Fibroblast of skin of abdomen (primary cell): ENCODE measurements around the gene SLC9A1.

Source experiments
- DNase-seq: peaks from one replicate; pipeline ENCODE4 v3.0.0-alpha.2; 2013

SLC9A1 gene

DNA sequence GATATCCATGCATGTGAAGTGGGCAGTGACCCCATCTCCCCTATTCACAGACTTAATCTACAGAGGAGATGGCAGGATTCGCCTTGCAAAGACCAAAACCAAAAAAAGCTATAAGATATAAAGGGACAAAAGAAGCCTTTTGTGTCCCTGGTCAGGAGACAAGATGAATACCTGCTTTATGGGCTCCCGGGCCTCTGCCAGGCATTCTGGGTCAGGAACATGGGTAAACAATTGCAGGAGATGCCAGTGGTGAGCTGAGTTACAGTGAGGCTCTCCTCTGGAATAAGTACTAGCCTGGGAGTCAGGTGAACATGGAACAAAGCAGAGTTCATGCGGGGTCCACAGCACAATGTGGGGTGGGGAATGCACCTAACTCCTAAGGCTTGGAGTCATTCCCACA, 4.7 kb downstream of the SLC9A1 start:
- no peak for DNase-seq

DNA sequence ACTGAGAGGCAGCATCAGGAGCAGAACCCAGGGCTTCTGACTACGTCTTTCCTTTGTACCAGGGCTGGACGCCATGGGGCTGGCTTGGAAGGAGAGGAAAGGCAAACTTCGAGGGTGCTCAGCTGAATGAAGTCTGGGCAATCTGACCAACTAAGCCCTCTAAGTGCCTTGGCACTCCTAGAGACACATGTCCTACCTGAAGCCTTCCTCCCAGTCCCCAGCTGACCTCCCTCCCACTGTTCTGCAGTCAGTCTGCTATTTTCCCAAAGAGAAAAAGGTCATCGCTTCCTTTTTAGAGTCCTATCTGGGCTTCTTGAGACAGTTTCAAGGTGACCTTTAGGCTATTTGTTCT, 5.2 kb downstream of the SLC9A1 start:
- no peak for DNase-seq

DNA sequence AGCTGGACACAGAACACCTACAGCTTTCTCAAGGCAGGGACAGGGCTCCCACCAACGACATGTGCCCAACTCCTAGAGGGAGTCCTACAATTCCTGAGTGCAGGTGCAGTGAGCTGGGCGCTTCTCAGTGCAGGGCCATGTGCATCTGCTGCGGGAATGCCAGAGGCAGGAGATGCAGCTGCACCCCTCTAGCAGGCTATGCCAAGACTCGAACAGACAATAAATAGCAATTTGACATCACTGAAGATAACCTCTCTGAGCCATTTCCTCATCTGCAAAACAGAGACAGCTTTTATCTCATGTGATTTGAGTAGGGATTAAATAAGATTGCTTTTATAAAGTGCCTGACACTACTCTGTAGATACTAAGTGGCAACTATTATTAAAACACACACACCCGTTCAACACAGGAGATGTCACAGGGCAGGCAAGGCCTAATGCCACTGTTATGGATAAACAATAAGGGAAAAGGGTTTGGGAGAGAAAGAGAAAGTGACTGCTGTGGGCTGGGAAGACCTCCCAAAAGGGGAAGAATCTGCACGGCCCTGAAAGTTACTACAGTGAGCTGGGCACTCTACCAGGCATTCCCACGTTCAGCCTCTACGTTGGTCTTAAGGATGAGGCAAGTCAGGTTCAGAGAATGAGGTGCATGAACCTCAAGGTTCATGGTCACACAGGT, 5.7 kb downstream of the SLC9A1 start:
- no peak for DNase-seq

DNA sequence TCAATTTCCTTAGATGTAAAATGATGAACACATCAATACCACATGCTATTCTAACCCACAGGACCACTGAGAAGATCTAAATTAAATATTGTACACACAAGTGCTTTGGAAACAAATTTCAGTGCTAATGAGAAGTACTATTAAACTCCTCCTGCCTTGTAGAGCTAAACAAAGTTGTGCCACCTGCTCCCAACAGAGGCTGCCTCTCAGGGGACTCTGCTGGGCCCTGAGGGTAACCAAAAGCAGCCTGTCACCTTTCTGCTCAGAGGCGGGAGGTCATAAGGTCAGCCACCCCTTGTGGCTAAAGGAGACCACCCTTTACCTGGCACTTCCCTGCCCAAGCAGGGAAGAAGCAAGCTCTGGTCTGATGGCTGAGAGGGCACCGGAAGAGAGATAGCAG, 6.3 kb downstream of the SLC9A1 start:
- no peak for DNase-seq

DNA sequence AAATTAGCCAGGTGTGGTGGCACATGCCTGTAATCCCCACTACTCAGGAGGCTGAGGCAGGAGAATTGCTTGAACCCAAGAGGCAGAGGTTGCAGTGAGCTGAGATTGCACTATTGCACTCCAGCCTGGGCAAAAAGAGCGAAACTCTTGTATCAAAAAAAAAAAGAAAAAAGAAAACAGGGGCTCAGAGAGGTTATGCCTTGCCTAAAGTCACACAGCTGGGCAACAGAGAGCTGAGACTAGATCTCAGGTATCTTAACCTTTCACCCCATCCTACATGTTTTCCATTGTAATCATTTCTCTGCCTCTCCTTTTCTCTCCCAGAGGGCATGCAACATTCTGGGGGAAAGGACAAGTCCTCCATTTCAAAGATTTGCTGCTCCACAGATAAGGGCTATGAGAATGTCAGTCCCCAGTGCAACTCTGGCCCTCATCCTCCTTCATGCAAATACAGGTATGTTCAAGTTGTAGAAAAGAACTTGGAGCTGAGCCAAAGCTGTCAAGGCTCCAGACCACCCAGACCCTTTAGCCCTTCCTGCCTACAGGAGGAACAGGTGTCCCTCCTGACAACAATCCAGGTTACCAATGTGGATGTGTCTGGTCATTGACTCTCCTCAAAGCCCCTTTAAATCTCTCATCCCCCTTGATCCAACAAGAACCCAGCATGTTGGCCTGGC, 6.9 kb downstream of the SLC9A1 start:
- DNase-seq = no peak

DNA sequence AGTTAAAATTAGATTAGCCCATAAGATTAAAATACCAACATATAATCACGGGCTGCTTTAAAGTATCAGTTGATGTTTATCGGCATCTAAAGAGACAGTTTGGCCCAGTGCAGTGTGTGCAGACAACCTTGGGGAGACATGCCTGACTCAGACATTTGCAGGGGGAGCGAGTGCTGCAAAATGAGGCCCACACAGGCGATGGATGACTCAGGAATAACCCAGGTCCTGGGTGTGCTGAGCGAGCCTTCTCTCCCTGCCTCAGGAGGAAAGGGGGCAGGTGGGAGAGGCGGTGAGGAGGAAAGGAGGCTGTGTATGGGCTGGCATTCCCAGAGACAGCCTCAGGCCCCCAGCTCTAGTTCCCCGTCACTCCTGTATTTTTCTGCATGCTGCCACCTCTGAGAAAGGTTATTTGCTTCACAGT, 9.0 kb downstream of the SLC9A1 start:
- DNase-seq = peak; percentile 88

DNA sequence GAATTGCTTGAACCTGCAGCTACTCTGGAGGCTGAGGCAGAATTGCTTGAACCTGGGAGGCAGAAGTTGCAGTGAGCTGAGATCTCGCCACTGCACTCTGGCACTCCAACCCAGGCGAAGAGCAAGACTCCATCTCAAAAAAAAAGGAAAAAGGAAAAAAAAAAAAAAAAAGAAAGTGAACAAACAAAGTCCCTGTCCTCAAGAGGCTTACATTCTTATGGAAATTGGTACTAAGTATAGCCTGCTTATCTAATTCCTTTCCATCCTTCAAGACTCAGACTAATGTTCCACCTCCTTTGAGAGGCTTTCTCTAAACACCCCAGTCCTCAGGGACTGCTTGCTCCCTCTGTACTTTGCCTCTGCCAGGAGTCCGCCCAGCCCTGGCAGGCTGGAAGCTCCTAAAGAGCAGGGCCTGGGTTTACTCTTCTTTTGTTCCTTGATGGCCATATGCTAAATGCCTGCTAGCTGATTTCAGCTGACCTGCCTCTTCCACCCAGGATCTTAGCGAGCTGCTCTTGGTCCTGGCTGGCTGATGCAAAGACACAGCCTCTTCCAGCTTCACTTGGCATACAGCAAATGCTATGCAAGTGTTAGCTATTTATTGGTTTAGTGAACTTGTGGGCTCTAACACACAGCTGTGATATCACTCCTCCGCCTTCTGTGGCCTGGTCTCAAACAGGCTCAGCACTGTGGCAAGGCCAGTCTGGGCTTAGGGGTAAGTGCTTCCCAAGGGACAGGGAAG, 9.8 kb downstream of the SLC9A1 start:
- peak; percentile 72 for DNase-seq

DNA sequence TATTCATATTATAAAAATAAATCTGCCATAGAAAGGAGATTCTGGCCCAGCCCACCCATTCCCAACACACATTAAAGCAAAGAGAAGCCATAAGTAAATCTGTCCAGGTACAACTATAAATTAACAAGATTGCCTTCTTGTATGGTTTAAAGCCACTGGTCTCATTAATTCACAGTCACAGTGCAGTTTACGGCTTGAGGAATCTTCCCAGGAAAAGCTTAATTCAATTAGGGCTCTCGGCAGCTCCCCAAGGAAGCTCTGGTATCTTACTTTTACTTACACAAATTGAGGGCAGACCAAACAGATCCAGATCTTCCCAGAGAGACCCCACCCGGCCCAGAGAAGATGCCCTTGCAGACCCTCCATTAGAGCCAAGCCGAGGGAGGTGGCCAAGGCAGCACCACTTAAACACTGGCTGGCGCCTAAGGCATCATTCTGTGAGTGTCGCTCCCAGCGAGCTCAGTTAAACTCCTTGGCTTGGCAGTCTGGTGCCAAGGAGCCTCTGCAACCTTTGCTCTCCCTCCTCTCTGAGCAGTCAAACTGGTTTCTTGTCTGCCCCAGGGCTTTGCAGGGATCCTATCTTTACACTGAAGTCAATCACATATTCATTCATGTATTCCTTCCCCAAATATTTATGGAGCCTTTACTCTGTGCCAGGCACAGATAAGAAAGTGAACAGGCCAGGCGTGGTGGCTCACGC, 10.7 kb downstream of the SLC9A1 start:
- no peak for DNase-seq

DNA sequence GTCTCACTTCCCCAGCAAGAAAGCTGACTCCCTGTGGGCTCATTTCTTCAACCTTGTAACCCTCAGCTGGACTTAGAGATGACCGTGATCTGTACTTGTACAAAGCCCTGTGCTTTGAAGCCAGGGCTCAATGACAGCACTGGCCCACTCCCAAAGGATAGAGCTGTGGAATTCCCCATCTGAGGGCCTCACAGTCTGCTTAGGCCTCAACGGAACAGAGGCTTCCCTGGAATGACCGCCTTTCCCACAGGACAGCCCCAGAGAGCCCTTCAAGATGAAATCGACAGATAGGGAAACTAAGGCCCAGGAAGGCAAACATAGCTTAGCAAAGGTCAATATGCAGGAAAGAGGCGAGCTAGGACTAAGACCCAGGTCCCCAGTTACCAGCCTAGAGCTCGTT, 11.5 kb downstream of the SLC9A1 start:
- no peak for DNase-seq

DNA sequence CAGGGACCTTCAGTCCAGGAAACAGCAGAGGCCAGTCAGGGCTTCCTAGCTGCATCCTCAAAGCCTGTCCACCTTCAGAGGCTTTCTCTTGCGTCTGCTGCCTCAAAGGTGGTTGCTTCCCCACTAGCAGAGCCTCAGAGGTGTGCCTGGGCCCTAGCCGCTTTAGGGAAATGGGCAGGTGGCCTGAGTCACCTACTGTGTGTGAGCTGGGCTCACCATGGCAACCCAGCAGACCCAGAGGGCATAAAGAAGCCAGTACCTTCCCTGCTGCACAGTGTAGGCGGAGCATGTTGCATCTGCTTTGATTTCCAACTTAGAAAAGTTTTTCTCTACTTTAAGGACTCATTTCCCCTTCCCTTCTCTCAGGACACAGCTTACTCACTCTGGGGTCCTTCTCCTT, 12.5 kb downstream of the SLC9A1 start:
- DNase-seq = no peak

DNA sequence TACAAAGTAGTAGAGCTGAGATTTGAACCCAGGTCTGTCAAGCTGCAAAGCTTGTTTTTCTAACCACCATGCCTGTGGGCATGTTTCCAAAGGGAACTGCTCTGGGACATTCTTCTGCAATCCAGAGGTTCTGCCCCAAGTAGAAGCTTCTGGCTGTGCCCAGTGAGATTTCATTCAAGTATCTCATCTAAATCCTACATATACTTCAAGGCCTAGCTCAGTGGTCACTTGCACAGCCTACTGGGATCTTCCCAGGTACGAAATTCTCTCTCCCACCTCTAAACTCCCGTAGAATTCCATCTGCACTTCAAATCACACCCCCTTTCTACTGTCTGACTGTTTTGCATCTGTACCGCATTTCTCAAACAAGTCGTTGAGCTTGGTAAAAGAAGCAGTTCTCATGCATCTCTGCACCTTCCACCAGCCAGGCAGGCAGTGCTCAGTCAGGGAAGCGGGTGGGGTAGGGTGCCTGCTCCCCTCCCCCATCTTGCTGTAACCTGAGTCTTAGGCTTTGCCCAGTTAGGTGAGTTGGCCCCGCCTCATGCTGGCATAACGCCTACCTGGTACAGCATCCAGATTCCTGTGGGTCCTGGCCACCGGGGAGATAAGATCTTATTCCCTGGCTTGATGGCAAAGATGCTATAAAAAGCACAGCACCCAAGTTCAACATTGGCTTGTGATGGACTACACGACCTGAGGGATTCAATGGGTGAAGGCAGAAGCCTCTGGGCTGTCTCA, 13.5 kb downstream of the SLC9A1 start:
- no peak for DNase-seq

DNA sequence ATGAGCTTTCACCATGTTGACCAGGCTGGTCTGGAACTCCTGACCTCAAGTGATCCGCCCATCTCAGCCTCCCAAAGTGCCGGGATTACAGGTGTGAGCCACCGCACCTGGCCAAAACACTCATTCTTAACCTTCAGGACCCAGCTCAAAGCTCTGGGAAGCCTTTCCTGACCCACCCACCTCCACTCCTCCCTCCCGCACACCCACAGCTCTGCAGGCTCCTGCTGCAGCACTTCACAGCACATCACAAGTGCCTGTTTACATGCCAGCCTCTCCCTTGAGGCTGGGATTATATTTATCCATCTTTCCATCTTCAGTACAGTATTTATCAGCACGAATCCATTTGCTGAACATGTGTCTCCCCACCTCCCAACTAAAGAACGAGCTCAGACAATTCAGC, 14.9 kb downstream of the SLC9A1 start:
- DNase-seq = no peak

DNA sequence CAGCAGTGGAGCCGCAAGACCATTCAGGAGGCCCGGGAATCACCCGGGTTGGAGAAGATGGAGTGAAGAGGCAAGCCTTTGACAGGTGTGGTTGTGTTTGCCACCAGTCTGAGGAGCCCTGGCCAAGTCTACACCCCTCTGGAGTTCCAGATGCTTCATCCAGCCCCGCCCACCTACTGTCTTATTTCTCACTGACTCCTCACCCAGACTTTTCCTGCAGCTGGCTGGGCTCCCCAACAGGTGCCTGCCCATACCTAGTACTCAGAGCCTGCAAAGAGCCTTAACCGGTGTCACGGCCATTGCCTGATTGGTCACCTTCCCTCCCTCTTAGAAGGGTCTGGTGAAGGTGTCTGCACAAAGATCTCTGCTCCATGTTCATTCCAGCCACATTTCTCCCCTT, 16.0 kb downstream of the SLC9A1 start:
- no peak for DNase-seq

DNA sequence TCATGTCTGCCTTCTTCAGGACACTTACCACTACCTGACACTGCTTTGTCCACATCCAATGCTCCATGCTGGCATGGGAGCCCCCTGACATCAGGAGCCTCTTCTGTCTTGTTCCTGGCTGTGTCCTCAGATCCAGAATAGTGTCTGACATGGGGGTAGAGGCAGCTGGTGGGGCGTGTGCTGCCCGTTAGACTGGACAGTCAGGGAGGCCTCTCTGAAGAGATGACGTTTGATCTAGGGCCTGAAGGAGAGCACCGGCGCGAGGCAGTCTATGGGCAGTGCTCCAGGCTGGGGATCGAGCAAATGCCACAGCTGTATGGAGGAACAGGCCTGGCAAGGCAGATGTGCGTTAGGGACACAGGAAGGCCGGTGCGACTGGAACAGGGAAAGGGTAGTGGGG, 16.6 kb downstream of the SLC9A1 start:
- DNase-seq = no peak

DNA sequence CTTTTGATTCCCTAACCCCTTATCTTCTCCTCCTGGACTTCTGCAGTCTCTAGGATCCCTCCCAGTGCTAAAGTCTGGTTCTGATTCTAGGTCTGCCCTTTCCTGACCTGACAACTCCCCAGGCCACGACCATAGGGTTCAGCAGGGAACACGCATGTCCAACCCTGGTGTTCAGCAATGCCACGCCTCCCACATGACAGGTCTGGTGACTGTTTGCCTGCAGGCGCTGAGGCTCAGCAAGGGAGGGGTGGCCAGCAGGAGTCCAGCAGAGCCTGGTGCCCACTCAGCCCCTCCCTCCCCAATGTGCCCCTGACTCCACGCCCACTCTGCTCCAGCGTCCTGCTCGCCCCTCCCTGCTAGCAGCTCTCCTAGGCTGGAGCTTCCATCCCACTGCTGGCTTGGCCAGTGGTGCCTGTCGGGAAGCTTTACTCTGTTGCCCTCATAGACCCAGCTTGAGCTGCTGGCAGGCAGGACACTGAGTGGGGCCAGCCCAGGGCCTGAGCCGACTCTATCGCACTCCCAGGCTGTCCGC, 17.3 kb downstream of the SLC9A1 start:
- no peak for DNase-seq

DNA sequence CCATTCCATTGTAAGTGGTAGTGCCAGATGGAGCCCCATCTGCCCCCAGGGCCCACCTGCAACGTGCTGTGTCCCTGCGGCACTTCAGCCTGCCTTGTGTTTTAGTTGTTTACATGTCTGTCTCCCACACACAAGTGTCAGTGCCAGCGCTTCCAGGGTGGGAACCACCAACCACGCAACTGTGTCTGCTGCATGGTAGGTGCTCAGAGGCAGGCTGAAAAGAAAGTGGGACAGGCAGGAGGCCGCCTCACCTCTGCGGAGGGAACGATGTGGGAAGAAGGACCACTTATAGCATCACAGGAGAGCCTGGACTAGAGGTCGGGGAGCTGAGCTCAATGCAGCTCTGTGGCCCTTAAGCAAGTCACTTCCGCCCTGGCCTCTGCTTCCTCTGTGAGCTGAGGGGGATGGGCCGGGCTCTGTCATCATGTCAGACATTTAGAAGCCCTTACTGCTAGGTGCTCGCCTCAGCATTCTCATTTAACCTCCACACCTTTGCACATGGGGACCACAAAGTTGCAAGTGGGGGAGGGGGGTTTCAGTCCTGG, 17.9 kb downstream of the SLC9A1 start:
- no peak for DNase-seq

DNA sequence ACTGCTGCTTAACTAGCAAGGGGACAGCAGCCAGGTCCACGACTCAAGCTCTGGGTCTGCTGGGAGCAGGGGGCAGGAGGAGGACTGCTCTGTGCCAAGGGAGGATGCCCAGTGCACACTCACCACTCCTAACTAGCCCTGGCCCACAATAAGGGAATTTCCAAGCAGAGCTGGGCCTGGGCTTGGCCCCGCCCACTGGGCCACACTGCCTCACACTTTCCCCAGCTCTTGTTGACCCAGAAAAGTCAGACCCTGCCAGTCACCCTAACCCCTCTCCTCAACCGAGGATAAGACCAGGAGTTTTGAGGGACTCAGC, 18.7 kb downstream of the SLC9A1 start:
- no peak for DNase-seq

DNA sequence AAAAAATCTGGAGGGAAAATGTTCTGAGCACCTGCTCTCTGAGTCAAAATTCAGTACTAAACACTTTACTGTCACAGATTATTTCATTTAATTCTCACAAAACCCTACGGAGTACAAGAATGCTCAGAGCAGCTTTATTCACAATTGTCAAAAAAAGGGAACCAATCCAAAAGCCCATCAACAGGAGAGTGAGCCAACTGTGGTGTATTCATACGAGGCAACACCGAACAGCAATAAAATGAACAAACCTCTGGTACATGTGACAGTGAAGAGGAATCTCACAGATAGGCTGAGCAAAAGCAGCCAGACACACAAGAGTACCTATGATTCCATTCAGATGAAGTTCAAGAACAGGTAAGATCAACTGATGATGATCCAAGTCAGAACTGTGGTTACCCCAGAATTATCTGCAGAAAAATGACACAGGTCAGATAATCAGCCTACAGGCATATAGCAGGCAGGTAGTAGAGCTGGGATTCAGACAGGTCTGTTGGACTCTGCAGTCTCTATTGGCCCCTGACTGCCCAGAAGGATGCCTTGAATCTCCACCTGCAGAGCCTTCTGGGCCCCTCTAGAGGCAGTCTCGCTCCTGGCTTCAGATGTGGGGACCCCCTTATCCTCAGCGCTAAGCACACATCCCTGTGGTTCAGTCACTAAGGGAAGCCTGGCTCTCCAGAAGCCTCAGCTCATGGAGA, 19.2 kb downstream of the SLC9A1 start:
- no peak for DNase-seq

DNA sequence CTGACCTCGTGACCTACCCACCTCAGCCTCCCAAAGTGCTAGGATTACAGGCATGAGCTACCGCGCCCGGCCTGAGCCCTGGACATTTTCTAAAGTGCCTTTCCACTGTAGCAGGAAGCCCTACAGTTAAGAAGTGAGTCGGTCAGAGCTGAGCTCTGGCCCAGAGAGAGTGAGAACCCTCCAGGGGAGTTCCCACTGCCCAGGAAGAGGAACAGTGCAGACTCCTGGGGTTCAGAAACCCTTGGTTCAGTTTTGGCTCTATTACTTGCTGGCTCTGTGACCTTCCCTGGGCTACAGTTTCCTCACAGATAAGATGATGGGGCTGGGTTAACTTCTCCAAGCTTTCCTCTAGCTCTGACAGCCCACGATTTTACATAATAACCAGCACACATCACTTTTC, 20.9 kb downstream of the SLC9A1 start:
- no peak for DNase-seq

DNA sequence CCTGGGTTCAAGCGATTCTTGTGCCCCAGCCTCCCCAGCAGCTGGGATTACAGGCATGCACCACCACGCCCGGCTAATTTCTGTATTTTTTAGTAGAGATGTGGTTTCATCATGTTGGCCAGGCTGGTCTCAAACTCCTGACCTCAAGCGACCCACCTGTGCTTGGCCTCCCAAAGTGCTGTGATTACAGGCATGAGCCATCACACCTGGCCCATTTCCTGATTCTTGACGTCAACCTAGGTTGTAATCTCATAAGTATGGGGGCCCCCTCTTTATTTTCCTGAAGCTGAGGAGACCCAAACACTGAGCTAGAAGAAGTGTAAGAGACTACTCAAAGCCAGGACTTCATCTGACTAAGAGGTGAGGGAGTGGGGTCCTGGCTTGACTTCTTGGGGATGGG, 21.8 kb downstream of the SLC9A1 start:
- DNase-seq = no peak

DNA sequence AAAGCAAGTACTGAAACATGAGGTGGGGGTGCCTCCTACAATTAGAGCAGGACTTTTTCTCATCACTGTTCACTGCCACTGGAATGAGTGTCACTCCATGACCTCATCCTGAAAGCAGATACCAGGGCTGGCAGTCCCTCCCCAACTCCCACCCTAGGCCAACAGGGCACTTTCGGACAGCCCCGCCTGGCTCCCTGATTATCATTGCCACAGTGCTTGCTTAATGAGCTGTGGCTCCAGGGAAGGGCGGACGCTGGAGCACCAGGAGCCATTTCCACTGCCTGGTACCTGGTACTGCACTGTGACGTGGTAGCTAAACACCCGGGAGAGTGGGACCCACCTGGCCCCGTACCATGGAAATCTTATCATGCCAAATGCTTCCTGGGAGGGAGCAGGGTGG, 22.3 kb downstream of the SLC9A1 start:
- DNase-seq = no peak

DNA sequence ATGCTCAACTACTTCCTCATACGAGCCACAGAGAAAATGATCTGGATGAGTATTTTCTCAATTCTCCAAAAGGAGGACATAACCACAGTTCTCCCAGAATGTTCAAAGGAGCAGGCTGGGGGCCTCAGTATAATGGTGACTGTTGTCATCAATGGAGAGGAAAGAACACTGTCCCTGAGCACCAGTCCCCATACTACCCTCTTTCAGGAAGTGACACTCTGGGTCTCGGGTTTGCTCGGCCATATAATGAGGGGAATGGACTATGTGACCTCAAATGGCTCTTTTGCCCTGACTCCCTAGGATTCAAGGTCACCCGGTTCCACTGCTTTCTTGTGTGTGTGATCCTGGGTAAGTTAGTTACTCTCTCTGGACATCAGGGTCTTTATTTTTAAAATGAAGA, 22.8 kb downstream of the SLC9A1 start:
- no peak for DNase-seq
